ENCODE results near the gene CROCC2. TPM values are rescaled to one million over a fixed set of nuclear protein-coding genes. Genes with fewer than 3 reads are reported as not detected.

CROCC2 gene
- total and polyA plus RNA-seq, 4 donors: 1.3 to 17.4 (median 4.4) TPM

DNA sequence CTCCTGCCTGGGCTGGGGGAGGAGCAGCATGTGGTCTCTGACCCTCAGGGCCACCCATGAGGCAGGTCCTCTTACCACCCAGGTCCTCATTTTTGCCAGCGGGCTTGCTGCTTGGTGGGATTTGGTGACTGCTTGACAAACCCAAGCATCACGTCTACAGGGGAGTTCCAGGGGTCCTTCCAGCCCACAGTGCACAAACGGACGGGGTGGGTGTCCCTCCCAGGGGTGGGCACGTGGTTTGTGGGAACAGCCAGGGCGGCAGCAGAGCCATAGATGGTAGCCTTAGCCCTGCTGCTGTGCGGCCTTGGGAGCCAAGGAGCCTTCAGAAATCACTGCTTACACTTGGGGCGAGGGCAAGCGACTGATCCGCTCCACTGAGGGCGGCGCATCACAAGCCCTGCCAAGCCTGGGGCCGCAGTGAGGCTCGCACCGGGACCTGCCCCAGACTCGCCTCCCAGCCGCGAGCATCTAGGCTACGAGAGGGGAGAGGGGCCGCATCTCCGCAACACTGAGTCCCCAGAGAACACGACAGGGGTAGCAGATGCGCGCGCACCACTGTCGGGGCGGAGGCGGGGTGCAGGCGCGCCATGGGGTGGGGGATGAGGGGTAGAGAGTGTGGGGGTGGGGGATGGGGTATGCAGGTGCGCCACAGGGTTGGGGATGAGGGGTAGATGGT lies 129.1 kb downstream of the CROCC2 start:
- Histone ChIP-seq H3K36me3 (ENCODE audit: control insufficient read depth in 4 of 4, insufficient read depth in 4 of 4, low read length in 4 of 4) (peaks cover 0 to 49% (median 37%) of the 10 kb centered on the region in 4 donors), H3K9me3 (ENCODE audit: control insufficient read depth in 4 of 4, insufficient read depth in 3 of 4, low read length in 3 of 4) (no peaks in the 10 kb centered on the region), H3K9ac (ENCODE audit: insufficient read depth in 1 of 2, low read length in 2 of 2) (no peak overlapping the region), H3K27ac (ENCODE audit: low read depth in 1 of 2, low read length in 1 of 2) (no peak overlapping the region), H3K4me1 (ENCODE audit: control insufficient read depth in 5 of 5, insufficient read depth in 5 of 5, low read length in 5 of 5) (peaks cover 0 to 11% (median 0%) of the 10 kb centered on the region in 5 donors), H3K4me3 (no peak overlapping the region), H3K27me3 (ENCODE audit: control insufficient read depth in 3 of 3, insufficient read depth in 3 of 3, low read length in 2 of 3) (no peaks in the 10 kb centered on the region)
- ATAC-seq (ENCODE audit: insufficient read depth, low FRiP score): no peak
- TF ChIP-seq, protein P1, sequence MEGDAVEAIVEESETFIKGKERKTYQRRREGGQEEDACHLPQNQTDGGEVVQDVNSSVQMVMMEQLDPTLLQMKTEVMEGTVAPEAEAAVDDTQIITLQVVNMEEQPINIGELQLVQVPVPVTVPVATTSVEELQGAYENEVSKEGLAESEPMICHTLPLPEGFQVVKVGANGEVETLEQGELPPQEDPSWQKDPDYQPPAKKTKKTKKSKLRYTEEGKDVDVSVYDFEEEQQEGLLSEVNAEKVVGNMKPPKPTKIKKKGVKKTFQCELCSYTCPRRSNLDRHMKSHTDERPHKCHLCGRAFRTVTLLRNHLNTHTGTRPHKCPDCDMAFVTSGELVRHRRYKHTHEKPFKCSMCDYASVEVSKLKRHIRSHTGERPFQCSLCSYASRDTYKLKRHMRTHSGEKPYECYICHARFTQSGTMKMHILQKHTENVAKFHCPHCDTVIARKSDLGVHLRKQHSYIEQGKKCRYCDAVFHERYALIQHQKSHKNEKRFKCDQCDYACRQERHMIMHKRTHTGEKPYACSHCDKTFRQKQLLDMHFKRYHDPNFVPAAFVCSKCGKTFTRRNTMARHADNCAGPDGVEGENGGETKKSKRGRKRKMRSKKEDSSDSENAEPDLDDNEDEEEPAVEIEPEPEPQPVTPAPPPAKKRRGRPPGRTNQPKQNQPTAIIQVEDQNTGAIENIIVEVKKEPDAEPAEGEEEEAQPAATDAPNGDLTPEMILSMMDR (IDR thresholded peaks at IDR 0.05; ENCODE audit: control extremely low read depth, extremely low read depth): no peak
- 70 to 80% methylated on average over 31 of the region's 31 CpGs for WGBS, 2 donors
- DNase-seq: peak in 1 of 3 donors; percentile 26

DNA sequence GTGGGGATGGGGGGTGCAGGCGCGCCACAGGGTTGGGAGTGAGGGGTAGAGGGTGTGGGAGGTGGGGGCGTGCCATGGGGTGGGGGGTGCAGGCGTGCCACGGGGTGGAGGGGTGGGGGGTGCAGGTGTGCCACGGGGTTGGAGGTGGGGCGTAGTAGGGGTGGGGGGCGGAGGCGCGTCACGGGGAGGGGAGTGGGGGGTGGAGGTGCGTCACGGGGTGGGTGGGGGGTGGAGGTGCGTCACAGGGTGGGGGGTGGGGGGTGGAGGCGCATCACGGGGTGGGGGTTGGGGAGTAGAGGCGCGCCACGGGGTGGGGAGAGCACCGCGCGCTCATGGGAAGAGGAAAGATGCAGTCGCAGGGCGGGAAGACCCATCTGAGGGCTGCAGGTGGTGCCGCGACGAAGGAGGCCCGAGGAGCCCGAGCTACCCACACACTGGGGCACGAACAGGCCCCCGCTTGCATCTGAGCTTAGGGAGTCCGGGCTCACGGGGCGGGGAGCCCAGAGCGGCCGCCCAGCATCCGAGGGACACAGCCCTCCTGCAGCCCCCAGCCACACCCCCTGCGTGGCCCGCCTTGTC lies 129.8 kb downstream of the CROCC2 start:
- ATAC-seq (ENCODE audit: insufficient read depth, low FRiP score) (no peak), DNase-seq (no peak)
- Histone ChIP-seq H3K9me3 (ENCODE audit: control insufficient read depth in 4 of 4, insufficient read depth in 3 of 4, low read length in 3 of 4) (no peaks in the 10 kb centered on the region), H3K4me1 (ENCODE audit: control insufficient read depth in 5 of 5, insufficient read depth in 5 of 5, low read length in 5 of 5) (peaks cover 0 to 11% (median 0%) of the 10 kb centered on the region in 5 donors), H3K27me3 (ENCODE audit: control insufficient read depth in 3 of 3, insufficient read depth in 3 of 3, low read length in 2 of 3) (no peaks in the 10 kb centered on the region), H3K4me3 (peak overlapping the region; percentile 19), H3K9ac (ENCODE audit: insufficient read depth in 1 of 2, low read length in 2 of 2) (no peak overlapping the region), H3K27ac (ENCODE audit: low read depth in 1 of 2, low read length in 1 of 2) (no peak overlapping the region), H3K36me3 (ENCODE audit: control insufficient read depth in 4 of 4, insufficient read depth in 4 of 4, low read length in 4 of 4) (peaks cover 0 to 44% (median 37%) of the 10 kb centered on the region in 4 donors)
- TF ChIP-seq, protein P1 (IDR thresholded peaks at IDR 0.05; ENCODE audit: control extremely low read depth, extremely low read depth): no peak
- WGBS, 2 donors: 20 to 27% methylated on average over 28 to 37 of the region's 39 CpGs

DNA sequence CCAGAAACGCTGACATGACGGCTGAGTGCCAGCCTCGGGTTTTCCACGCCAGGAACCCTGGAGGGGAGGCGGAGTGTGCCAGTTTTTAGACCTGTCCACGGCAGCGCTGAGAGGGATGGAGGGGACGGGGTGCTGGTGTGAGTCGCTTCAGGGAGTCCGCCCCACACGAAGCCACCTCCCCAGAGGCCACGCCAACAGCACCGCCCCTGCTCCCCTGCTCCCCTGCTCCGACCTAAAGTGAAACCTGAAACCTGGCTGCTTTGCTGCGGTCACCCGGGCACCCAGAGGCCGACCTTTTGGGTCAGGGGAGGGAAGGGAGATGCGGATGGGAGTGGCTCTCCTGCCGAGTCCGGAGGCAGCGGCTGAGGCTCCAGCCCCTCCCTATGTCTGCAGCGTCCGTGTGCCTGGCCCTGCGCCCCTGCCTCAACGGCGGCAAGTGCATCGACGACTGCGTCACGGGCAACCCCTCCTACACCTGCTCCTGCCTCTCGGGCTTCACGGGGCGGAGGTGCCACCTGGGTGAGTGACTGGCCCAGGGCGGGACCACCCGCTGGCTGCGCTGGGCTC lies 130.3 kb downstream of the CROCC2 start:
- WGBS, 2 donors: 39 to 44% methylated on average over 36 of the region's 36 CpGs
- H3K4me1 ChIP-seq (ENCODE audit: control insufficient read depth in 5 of 5, insufficient read depth in 5 of 5, low read length in 5 of 5): peaks cover 0 to 11% (median 0%) of the 10 kb centered on the region in 5 donors
- peak overlapping the region; percentile 19 for H3K4me3 ChIP-seq
- peaks cover 0 to 43% (median 35%) of the 10 kb centered on the region in 4 donors for H3K36me3 ChIP-seq (ENCODE audit: control insufficient read depth in 4 of 4, insufficient read depth in 4 of 4, low read length in 4 of 4)
- no peaks in the 10 kb centered on the region for H3K9me3 ChIP-seq (ENCODE audit: control insufficient read depth in 4 of 4, insufficient read depth in 3 of 4, low read length in 3 of 4)
- H3K9ac ChIP-seq (ENCODE audit: insufficient read depth in 1 of 2, low read length in 2 of 2): no peak overlapping the region
- DNase-seq: no peak
- TF ChIP-seq, protein P1 (IDR thresholded peaks at IDR 0.05; ENCODE audit: control extremely low read depth, extremely low read depth): no peak
- H3K27ac ChIP-seq (ENCODE audit: low read depth in 1 of 2, low read length in 1 of 2): no peak overlapping the region
- no peaks in the 10 kb centered on the region for H3K27me3 ChIP-seq (ENCODE audit: control insufficient read depth in 3 of 3, insufficient read depth in 3 of 3, low read length in 2 of 3)
- peak; percentile 55 for ATAC-seq (ENCODE audit: insufficient read depth, low FRiP score)

All from lung (tissue), 12 donors.